GM23248 (cell line): Measurements from ENCODE around the gene NAXD.

Experiments
- EZH2 ChIP-seq: fragments of 200-600 bp; sonication (generic); IDR thresholded peaks from 2 replicates; pipeline ENCODE4 v1.6.1; 2018; ENCODE audit warnings: antibody characterized with exemption, mild to moderate bottlenecking; ENCODE audit not compliant: insufficient read depth, poor library complexity, severe bottlenecking
- EZH2phosphoT487 ChIP-seq: fragments of 200-600 bp; sonication (generic); IDR thresholded peaks from 2 replicates; pipeline ENCODE4 v1.6.1; 2018; ENCODE audit warnings: antibody characterized with exemption, moderate library complexity, mild to moderate bottlenecking, low read depth; ENCODE audit not compliant: insufficient read depth

- TF ChIP-seq EZH2 (no peak), EZH2phosphoT487 (no peak)
Observed at GRCh38 chr13:110676595-110677587, 61.5 kb downstream of the NAXD start.
